GM23248 (cell line): ENCODE results near the gene PEPD.

Source experiments
- EZH2 ChIP-seq: fragments of 200-600 bp; sonication (generic); IDR thresholded peaks from 2 replicates; pipeline ENCODE4 v1.6.1; 2018; ENCODE audit warnings: antibody characterized with exemption, mild to moderate bottlenecking; ENCODE audit not compliant: insufficient read depth, poor library complexity, severe bottlenecking
- EZH2phosphoT487 ChIP-seq: fragments of 200-600 bp; sonication (generic); IDR thresholded peaks from 2 replicates; pipeline ENCODE4 v1.6.1; 2018; ENCODE audit warnings: antibody characterized with exemption, moderate library complexity, mild to moderate bottlenecking, low read depth; ENCODE audit not compliant: insufficient read depth

DNA sequence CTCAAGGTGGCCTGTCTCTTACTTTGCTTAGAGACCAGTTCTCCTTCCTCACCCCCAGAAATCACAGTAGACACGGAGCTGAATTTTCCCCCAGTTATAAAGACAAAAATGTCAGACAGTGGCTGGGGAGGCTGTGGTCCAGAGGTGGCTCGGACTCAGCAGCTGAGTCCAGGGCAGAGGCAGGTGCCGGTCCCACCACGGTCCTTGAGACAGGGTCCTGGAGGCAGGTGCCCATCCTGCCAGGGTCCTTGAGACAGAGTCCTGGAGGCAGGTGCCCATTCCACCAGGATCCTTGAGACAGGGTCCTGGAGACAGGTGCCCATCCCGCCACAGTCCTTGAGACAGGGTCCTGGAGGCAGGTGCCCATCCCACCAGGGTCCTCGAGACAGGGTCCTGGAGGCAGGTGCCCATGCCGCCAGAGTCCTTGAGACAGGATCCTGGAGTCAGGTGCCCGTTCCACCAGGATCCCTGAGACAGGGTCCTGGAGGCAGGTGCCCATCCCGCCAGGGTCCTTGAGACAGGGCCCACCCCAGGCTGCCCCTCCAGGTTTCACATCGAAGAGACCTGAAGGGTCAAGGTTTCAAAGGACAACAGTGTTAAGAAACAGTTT lies 23.1 kb downstream of the PEPD start:
- TF ChIP-seq EZH2 (no peak), EZH2phosphoT487 (no peak)
